Measurements from ENCODE around the gene ABCA6. TPM values are rescaled to one million over a fixed set of nuclear protein-coding genes. Genes with fewer than 3 reads are reported as not detected.

Gene ABCA6
- total RNA-seq, 1 donor from 2014 or later, result 37.4 TPM

- intact Hi-C loops (cut with DNase I), result no loop called here
- no peaks in the 10 kb centered on the region for H3K27me3 ChIP-seq
- no peak for TF ChIP-seq CTCF (IDR thresholded peaks at IDR 0.05)
These were observed 23.6 kb downstream of the ABCA6 start for GRCh38 chr17:69117855-69118784.

GRCh38 chr17:69111794-69112193 is 29.9 kb downstream of the ABCA6 start:
- Histone ChIP-seq H3K4me1 (no peaks in the 10 kb centered on the region), H3K27me3 (no peaks in the 10 kb centered on the region), H3K27ac (no peak overlapping the region), H3K4me3 (no peak overlapping the region), H3K9me3 (no peaks in the 10 kb centered on the region), H3K36me3 (no peaks in the 10 kb centered on the region)
- no peak for DNase-seq (ENCODE audit: low spot score in 2 of 2)
- no peak for TF ChIP-seq CTCF (IDR thresholded peaks at IDR 0.05)
- intact Hi-C loops (cut with DNase I), result no loop called here

More at GRCh38 chr17:69117855-69118784, 23.6 kb downstream of the ABCA6 start:
- no peaks in the 10 kb centered on the region for H3K9me3 ChIP-seq
- no peaks in the 10 kb centered on the region for H3K36me3 ChIP-seq
- no peak overlapping the region for H3K4me3 ChIP-seq
- H3K4me1 ChIP-seq, result peaks cover 0 to 2% of the 10 kb centered on the region in 2 donors
- H3K27ac ChIP-seq, result no peak overlapping the region
- no peak for DNase-seq (ENCODE audit: low spot score in 2 of 2)

DNA sequence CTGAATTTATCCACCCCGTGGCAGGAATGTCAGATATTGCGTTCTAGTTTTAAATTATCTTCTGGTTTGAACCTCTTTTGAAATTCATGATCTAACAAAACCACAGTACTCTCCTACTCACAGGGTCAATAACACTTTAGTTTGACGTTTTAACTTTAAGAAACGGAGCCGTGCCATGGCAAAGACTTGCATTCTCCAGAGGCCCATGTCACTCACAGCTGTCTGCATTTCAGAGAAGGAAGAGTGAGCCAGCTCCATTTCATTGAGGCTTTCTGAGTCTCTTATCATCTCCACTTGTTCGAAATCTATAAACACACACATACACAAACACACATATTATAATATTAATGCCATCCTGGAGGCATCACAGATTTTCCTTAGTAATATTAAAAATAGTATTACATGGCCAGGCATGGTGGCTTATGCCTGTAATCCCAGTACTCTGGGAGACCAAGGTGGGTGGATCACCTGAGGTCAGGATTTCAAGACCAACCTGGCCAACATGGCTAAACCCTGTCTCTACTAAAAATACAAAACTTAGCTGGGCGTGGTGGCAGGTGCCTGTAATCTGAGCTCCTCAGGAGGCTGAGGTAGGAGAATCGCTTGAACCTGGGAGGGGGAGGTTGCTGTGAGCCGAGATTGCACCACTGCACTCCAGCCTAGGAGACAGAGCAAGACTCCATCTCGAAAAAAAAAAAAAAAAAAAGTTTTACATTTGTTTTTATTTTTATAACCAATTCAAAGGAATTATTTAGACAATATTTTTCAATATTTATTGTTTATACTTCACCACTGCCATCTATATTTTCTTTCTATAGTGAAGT is 35.6 kb downstream of the ABCA6 start:
- no peak for TF ChIP-seq CTCF (IDR thresholded peaks at IDR 0.05)
- intact Hi-C loops (cut with DNase I), result no loop called here

DNA sequence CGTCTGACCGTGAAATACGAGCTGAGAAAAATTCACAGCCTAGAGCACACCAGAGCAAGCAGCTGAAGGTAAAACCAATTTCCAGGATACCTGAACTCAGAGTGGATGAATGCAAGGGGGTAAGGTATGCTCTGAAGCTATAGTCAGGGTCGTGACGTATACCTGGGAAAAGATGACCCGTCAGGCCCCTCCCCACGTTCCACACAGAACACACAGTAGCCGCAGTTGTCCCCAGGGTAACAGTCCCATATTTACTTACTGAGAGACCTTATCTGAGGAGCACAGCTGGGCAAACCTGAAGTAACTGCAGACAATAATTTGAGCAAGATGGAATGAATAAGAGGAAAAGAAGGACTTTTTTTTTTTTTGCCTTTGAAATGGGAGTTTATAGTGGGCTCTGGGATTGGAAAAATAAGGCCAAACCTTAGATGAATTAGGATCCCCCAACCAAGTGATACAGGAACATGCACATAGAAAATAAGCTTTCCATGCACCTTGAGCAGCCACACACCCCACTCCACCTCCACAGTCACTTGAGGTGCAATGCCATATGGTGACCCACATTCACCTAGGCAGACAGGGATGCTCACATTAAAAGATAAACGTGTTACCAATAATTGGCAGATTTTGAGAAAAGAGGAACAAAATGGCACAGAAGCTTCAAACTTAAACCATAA is 38.0 kb downstream of the ABCA6 start:
- intact Hi-C loops (cut with DNase I), result no loop called here
- H3K4me1 ChIP-seq, result no peaks in the 10 kb centered on the region
- DNase-seq (ENCODE audit: low spot score in 2 of 2), result no peak
- no peaks in the 10 kb centered on the region for H3K9me3 ChIP-seq
- H3K4me3 ChIP-seq, result no peak overlapping the region
- no peaks in the 10 kb centered on the region for H3K27me3 ChIP-seq
- TF ChIP-seq CTCF (IDR thresholded peaks at IDR 0.05), result no peak
- H3K27ac ChIP-seq, result no peak overlapping the region
- H3K36me3 ChIP-seq, result no peaks in the 10 kb centered on the region

More for the DNA sequence above, 35.6 kb downstream of the ABCA6 start:
- H3K36me3 ChIP-seq, result no peaks in the 10 kb centered on the region
- H3K27ac ChIP-seq, result no peak overlapping the region
- H3K27me3 ChIP-seq, result no peaks in the 10 kb centered on the region
- no peak overlapping the region for H3K4me3 ChIP-seq
- no peak for DNase-seq (ENCODE audit: low spot score in 2 of 2)
- no peaks in the 10 kb centered on the region for H3K4me1 ChIP-seq
- no peaks in the 10 kb centered on the region for H3K9me3 ChIP-seq

DNA sequence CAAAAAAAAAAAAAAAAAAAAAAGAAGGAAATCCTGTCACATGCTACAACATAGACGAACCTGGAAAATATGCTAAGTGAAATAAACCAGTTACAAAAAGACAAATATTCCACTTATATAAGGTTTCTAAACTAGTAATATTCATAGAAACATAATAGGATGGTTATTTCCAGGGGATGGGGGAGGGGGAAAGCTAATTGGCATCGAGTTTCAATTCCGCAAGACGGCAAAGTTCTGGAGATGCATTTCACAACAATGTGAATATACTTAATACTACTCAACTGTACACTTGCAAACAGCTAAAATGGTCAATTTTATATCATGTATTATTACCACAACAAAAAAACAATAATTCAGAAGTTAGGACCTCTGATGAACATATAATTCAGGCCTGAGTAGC is 43.1 kb downstream of the ABCA6 start:
- no peak for TF ChIP-seq CTCF (IDR thresholded peaks at IDR 0.05)
- Histone ChIP-seq H3K4me1 (no peaks in the 10 kb centered on the region), H3K36me3 (no peaks in the 10 kb centered on the region), H3K9me3 (no peaks in the 10 kb centered on the region), H3K27ac (no peak overlapping the region), H3K4me3 (no peak overlapping the region), H3K27me3 (no peaks in the 10 kb centered on the region)
- intact Hi-C loops (cut with DNase I), result no loop called here
- DNase-seq (ENCODE audit: low spot score in 2 of 2), result no peak

All from ascending aorta (tissue), 2 donors.